CD4-positive, alpha-beta T cell treated with Interleukin-21 for 1 hour (primary cell): ENCODE results near the gene TMTC1.
"Not testable (repeated sequence)": the region's sequence is repeated elsewhere in the genome, so short reads cannot be mapped to it uniquely, and the experiment has no call there.

Experiments used
- DNase-seq: peaks from one replicate; pipeline ENCODE4 v3.0.0-alpha.2; 2020

TMTC1 gene

DNA sequence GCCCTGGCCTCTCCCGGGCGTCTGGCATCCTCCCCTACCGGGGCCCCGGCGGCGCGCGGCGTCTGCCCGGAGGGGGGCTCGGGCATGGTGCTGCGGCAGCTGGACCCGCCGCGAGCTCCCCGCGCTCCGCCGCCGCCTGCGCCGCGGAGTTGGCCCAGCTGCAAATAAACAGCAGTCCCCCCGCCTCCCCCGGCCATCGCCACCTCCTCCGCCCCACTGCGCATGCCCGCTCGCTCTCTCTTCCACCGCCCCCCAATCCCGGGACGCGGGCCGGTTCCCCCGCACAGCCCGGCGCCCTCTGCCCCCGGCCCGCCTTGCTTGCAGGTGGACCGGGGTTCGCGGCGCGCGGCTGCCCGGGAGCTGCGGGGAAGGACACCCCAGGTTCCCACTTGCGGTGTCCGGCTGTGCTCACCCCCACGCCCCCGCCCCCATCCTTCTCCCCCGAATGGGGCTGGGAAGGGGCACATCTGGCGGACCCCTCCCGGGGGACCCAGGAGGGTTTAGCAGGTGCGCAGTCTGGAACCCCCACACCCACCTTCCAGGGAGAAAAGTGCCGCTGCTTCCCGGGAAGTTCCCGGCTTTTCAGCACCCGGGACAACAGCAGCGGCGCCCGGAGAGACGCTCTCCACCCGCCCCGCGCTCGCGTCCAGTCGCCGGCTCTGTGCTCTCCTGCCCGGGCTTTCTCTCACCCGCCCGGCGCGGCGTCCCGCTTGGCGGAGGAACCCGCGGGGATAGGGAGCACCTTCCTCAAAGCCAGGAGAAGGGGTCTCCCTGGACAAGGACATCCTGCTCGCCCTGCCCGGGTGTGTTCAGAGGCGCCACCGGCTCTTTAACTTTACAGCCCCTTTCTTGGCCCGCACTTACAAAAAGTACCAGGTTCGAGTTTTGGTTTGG is at the start of gene TMTC1:
Gene TMTC1 (minus strand): TSS at position 170 of the 894 bp plus-strand sequence. CDS start 191 bp downstream, outside the sequence.
- DNase-seq = no peak

DNA sequence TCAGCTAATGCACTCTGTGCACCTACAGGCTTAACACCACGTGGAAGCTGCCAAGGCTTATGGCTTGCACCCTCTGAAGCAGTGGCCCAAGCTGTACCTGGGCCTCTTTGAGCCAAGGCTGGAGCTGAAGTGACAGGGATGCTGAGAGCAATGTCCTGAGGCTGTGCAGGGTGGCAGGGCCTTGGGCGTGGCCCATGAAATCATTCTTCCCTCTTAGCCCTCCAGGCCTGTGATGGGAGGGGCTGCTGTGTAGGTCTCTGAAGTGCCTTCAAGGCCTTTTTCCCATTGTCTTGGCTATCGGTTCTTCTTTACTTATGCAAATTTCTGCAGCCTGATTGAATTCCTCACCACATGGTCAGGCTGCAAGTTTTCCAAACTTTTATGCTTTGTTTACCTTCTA is 47.4 kb upstream of the TMTC1 start:
- no peak for DNase-seq

DNA sequence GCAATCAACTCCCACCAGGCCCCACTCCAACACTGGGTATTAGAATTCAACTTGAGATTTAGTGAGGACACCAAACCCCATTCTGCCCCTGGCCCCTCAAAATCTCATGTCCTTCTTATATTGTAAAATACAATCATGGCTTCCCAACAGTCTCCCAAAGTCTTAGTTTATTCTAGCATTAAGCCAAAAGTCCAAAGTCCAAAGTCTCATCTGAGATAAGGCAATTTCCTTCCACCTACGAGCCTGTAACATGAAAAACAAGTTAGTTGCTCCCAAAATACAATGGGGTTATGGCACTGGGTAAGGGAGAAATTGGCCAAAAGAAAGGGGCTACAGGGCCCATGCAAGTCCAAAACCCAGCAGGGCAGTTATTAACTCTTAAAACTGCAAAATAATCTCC is 46.6 kb upstream of the TMTC1 start:
- no peak for DNase-seq

DNA sequence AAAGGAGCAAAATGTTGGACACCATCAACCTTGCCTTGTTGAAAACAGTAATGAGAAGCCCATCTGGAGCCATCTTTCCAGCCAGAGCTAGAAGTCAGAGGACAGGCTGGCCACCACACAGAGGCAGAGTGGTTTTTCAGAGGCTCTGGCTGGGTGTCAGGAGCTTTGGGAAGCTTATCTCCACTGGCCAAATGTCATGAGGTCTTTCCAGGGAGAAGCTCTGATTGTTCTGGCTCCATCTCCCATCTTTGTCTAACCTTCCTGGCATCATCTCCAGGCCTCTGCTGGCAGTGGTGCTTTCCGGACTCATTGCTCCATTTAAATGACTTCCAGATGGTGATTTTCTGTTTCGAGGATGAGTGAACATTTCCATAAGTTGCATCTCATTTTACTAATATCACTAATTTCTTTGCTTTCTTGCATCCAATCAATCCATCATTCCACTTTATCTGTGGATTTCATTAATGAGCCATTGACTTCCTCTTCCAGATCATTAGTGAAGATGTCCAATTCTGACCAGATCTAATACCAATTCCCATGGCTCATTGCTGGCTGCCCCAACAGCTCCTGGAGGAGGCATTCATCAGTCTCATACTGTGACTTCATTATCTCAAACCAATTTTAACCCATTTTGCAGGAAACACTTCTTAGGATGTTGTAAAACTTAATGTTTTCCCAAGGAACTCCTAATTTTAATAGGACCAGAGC is 35.3 kb upstream of the TMTC1 start:
- DNase-seq = no peak

DNA sequence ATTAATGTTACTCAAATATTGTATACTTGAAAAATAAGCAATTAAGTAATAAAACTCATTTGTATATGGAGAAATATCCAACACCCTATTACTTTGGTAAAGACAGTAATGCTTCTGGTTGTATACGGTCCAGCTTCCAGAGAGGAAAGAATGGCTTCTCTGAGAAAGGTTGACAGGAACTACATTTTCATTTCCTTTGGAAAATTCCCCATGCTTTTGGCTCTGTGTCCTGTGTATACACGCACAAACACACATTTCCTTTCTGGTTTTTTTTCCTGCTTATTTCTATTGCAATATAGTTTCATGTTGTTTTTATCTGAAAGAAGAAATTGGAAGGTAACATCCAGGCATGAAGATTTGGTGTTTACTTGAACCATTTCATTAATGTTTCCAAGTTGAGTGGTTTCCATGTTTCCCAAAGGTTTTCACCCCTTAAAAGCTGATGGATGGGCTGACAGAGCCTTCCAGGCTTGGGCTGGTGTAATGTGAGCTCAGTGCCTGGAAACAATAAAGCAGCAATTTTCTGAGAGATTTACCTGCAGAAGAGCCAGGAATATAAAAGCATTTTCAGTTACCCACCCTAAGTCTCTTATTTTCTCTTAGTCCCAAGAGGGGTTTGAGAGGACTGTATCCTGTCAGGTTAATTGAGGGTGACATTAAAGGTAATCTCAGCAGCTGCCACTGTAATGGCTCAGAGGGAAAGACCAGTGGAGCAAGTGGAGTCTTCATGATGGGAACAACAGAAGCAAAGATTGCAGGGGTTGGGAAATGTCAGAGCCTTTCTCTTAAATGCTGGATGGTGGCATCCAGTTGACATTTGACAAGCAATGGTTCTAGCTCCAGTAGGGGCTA is 33.4 kb upstream of the TMTC1 start:
- DNase-seq = no peak

DNA sequence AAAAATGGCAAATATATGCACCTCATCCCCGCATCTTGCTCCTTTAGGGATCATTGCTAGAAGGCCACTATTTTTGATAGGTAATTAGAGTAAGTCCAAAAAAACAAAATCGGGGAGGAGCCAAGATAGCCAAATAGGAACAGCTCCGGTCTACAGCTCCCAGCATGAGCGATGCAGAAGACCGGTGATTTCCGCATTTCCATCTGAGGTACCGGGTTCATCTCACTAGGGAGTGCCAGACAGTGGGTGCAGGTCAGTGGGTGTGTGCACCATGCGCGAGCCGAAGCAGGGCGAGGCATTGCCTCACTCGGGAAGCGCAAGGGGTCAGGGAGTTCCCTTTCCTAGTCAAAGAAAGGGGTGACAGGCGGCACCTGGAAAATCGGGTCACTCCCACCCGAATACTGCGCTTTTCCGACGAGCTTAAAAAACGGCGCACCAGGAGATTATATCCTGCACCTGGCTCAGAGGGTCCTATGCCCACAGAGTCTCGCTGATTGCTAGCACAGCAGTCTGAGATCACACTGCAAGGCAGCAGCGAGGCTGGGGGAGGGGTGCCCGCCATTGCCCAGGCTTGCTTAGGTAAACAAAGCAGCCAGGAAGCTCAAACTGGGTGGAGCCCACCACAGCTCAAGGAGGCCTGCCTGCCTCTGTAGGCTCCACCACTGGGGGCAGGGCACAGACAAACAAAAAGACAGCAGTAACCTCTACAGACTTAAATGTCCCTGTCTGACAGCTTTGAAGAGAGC is 26.0 kb upstream of the TMTC1 start:
- DNase-seq = not testable (repeated sequence)

DNA sequence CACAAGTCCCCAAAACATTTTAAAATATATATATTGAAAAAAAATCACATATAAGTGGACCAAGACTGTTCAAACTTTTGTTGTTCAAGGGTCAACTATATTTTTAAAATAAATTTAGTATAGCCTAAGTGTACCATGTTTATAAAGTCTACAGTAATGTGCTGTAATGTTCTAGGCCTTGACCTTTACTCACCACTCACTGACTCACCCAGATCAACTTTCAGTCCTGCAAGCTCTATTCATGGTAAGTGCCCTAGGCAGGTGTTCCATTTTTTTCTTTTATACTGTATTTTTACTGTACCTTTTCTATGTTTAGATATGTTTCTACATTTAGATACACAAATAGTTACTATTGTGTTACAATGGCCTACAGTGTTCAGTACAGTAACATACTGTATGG is 23.4 kb upstream of the TMTC1 start:
- no peak for DNase-seq

DNA sequence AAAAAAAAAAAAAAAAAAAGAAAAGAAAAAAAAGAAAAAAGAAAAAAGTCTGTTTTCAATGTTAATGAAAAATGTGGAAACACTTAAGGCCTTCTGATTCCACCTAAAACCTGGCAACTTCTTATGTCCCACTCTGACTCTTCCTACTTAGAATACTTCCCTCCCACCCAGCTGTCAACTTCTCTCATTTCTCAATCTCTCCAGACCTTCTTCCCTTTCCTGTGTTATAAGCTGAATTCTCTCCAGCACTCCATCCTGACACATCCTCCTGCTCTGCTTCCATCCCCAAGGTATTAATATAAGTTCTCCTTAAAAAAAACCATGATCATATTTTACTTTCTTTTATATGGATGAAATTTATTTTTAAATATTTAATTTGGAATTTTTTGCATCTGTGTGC is 20.3 kb upstream of the TMTC1 start:
- DNase-seq = no peak

DNA sequence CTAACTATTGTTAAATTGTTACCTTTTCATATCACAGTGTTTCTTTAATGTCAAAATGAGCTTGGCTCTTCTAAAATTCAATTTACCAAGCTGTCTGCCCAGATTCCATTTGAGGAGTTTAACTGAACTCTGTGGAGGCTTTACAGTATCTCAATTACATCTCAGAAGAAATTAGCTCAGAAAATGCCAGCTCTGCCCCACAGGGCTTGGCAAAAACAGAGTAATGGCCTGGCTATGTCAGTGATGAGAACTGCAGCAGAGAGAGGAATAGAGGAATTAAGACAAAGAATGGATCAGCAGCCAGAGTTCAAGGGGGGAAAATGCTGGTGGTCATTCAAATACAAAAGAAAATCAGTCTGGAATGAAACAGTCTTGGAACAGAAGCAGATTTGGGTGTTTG is 15.8 kb upstream of the TMTC1 start:
- no peak for DNase-seq

DNA sequence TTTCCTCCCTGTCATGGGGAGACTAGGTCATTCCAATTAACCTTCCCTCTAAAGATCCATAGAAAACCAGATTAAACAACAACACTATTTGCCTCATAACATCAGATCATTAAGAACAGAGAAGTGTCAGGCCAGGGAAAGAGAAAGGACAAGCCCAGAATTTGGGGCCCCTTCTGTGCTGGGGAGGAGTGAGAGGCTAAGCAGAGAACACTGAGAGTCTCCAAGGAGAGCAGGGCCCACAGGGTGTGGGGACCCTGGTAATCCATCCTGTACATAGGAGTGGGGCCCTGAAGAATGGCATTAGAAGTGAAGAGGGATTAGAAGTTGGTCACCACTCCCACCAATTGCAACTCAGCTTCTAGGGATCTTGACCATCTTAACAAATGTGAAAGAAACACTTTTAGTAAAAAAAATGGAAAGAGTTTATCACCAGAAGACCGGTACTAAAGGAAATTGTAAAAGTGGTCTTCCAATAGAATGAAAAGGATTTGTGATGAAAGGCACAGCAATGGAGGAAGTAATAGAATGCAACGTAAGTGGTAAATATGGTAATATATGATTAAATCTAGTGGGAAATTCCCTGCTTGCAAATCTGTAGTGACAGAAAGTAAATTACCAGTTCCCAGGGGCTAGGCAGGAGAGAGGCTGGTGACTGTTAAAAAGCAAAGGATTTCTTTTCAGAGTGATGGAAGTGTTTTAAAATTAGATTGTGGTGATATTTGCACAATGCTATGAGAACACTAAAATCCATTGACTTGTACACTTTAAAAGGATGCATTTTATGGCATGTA is 14.0 kb upstream of the TMTC1 start:
- DNase-seq = no peak

DNA sequence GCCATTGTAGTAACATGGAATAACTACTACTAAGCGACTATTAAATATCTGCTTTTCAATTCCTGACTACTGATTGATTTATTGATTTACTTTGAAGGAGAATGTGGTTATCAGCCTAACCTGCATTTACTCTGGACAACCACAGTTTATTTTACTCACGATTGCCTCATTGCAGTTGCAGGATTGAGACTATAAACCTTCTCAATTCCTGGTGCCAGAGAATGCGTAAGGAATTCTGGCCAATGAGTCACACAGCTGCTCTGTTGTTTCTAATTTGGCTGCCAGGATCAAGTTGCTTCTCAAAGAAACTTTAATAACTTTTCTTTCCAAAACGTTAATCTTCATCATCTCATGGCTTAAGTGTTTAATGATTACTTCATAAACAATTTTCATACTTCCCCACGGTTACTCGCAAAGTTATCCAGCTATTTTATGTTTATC is 13.1 kb upstream of the TMTC1 start:
- no peak for DNase-seq

DNA sequence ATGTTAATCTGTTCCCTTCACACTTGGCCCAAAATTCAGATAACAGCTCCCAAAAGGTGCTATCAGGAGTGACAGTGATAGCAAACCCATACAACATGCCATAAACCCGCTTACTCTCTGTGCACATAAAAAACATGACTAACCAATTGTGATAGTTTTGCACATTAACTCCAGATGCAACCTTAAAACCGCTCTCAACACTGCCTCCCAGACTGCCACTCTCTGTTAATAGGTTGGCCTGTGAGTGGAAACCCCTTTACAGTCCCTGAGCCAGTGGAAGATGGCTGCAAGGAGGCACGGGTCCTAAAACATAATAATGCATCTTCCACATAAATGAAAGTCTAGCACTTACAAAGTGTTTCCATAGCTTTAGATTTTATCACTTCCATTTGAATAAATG is 12.0 kb upstream of the TMTC1 start:
- DNase-seq = no peak

DNA sequence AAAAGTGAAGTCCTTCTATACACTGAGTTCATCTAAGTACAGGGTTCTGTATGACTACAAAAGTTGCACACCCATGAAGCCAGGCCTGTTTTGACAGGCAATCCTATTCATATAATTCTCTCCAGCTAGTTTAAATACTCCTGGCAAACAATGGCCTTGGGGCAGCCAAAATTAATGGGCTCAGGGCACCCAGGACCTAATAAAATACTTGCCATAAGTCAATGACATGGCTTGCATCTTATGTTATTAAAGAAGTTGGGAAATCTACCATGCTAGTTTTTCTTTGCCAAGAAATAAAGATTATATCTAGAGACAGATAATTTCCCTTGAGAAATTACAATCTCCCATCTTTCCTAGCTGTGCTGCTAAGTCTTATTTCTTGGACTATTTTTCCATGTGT is 11.1 kb upstream of the TMTC1 start:
- no peak for DNase-seq

DNA sequence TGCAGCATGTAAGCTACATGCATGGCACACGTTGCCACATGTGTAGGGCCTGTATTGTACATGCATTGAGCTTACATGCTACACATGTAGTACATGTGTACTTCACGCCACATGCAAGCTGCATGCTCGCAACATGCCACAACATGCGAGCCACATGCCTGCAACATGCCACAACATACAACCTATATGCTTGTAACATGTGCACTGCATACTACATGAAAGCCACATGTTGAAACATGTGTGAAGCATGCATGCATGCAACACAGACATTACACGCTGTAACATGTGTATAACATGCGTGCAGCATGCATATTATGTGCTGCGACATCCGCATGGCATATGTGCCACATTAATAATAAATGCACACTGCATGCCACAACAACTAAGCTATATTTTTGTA is 9.1 kb upstream of the TMTC1 start:
- no peak for DNase-seq

DNA sequence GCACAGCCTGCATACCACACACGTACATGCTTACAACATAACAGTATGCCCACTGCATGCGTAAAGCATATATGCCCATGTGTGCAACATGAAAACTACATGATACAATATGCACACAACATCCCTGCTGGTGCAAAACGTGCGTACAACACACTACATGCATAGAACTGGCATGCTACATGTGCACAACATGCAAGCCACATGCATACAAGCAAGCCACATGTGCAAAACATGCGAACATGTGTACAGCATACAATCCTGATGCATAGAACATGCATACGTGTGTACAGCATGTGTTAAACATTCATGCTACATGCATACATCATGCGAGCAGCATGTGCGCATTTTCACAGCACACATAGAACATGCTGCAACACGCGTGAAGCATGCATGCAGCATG is 8.4 kb upstream of the TMTC1 start:
- no peak for DNase-seq

DNA sequence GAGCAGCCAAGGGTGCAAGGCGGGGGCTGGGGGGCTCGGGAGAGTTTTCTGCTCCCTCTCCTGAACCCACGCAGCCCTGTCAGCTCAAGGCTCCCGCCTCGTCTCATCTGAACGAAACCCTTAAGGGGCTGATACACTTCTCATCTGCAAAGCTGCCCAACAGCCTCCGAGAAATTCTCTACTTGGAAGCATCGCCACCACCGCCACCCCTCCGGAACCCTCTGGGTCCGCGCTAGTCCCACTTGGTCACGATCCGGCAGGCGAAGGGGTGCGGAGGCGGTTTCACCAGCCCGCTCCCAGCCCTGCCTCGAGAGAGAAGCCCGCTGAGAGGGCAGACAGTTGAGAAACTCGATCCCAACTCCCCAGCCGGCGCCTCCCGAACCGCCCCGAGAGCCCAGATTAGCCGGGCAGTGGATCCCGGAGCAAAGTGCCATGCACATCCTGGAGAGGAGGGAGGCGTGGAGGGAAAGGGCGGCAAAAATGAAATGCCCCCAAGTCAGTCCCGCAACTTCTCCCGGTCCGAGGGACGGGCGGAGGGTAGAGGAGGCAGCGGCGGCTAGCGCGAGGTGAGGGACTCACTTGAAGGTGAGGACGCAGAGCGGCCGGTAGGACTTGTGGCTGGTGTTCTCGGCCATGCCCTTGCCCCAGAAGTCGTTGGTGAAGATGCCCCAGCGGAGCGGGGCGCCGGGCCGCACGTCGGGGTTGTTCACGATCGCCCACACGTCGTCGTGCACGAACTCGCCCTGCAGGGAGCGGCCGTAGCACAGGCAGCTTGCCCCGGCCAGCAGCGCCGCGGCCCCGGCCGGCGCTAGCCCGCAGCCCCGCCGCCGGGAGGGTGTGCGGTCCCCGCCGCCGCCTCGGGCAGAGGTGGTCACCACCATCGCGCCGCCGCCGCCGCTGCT is 620 bp downstream of the TMTC1 start:
- DNase-seq = no peak

DNA sequence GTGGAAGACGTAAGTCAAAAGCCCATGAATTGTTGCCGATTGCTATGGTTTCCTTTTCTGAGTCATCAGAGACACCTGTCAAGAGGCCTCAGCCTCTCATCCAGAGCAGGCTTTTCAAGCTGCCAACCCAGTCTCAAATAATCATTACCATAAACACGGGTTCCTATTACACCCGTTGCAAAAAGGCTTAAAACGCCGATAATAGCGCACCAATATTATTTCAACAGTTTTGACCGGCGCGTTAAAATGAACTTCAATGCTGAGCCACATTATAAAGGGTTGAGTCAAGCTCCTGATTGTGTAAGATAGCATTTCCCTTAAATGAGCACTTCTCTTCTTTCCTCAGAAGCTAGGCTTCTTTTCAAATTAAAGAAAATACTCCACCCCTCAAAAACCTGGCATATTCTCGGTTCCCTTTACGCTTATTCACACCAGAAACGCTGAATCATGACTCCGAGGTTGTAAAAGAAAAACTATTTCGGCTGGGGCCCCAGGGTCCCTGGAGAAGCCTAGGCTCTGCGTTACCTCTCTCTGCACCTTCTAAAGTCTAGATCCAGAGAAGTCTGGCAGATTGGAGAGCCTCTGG is 1.4 kb downstream of the TMTC1 start:
- DNase-seq = peak; percentile 0

DNA sequence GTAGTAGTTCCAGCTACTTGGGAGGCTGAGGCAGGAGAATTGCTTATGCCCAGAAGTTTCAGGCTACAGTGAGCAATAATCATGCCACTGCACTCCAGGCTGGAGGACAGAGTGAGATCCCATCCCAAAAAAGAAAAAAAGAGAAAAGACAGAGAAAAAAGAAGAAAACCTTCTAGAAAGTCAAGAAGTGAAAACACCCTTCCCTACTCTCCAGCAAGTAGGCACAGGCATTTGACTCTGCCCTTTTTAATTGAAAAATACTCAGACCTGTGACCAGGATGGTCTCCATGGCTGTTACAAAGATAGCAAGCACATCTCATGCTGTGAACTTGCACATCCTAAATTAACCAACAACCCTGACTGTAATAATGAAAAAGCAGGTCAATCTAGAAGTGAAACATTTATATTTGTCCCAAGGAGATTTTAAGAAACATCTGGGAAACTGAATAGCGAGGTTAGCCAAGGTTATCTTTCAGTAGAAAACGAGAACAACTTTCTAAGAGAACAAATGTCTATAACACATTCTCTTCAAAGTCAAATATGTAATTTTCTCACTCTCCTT is 2.0 kb downstream of the TMTC1 start:
- no peak for DNase-seq

DNA sequence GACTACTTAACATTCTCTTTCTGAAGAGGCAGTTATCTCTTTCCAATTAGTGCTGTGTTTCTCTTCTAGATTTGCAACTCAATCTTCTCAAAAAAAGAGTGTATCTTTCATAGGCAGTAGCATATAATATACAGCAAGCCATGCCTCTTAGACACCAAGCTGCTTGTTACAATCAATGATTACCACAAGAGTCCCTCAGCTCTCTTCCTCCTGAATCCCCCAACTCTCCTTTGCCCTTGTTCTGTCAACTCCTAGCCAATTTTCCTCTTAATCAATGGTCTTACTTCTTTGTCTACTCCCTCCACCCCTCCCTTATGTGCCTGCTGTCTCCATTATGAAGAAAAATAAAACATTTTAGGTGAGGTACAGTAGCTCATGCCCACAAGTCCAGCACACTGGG is 2.6 kb downstream of the TMTC1 start:
- no peak for DNase-seq

DNA sequence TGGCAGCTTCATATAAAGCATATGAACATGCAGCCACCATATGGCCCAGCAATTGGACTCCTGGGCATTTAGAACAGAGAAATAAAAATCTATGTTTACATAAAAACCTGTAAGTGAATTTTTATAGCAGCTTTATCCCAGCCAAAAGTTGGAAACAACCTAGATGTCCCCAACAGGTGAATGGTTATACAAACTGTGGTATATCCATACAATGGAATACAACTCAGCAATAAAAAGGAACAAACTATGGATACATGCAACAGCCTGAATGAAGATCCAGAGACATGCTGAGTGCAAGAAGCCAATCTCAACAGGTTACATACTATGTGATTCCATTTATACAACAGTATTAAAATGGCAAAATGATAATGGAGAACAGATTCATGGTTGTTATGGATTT is 3.7 kb downstream of the TMTC1 start:
- DNase-seq = no peak
